DMS 273 treated with DMSO at 0.1 percent for 48 hours (cell line): ENCODE data around the gene DSCAM.
"Not testable (repeated sequence)": the region's sequence is repeated elsewhere in the genome, so short reads cannot be mapped to it uniquely, and the experiment has no call there.

Experiments
- DNase-seq: peaks from one replicate; lab custom pipeline; 2025; lab: John Stamatoyannopoulos, UW

The DSCAM gene

GRCh38 chr21:40242586-40243265 is 604.2 kb downstream of the DSCAM start:
- DNase-seq, result no peak

GRCh38 chr21:40235528-40235927 is 611.4 kb downstream of the DSCAM start:
- no peak for DNase-seq

- no peak for DNase-seq
Measured at GRCh38 chr21:40231979-40232378, 615.0 kb downstream of the DSCAM start.

GRCh38 chr21:40227096-40227495 is 619.9 kb downstream of the DSCAM start:
- no peak for DNase-seq

- no peak for DNase-seq
Measured at GRCh38 chr21:40215941-40216340, 631.0 kb downstream of the DSCAM start.

GRCh38 chr21:40210251-40210650 is 636.7 kb downstream of the DSCAM start:
- DNase-seq, result no peak

GRCh38 chr21:40208948-40209345 is 638.0 kb downstream of the DSCAM start:
- DNase-seq, result no peak

GRCh38 chr21:40208206-40208947 is 638.6 kb downstream of the DSCAM start:
- DNase-seq, result no peak

GRCh38 chr21:40200946-40201345 is 646.0 kb downstream of the DSCAM start:
- no peak for DNase-seq

- no peak for DNase-seq
Measured at GRCh38 chr21:40200126-40200525, 646.8 kb downstream of the DSCAM start.

- no peak for DNase-seq
Measured at GRCh38 chr21:40194185-40194980, 652.6 kb downstream of the DSCAM start.

GRCh38 chr21:40191616-40192015 is 655.3 kb downstream of the DSCAM start:
- DNase-seq, result no peak

- DNase-seq, result no peak
Measured at GRCh38 chr21:40191196-40191595, 655.8 kb downstream of the DSCAM start.

GRCh38 chr21:40187946-40188654 is 658.9 kb downstream of the DSCAM start:
- DNase-seq, result no peak

GRCh38 chr21:40187244-40187643 is 659.7 kb downstream of the DSCAM start:
- no peak for DNase-seq

GRCh38 chr21:40186045-40186444 is 660.9 kb downstream of the DSCAM start:
- no peak for DNase-seq

GRCh38 chr21:40185208-40185607 is 661.8 kb downstream of the DSCAM start:
- no peak for DNase-seq

- not testable (repeated sequence) for DNase-seq
Measured at GRCh38 chr21:40182491-40182890, 664.5 kb downstream of the DSCAM start.

GRCh38 chr21:40179166-40179565 is 667.8 kb downstream of the DSCAM start:
- no peak for DNase-seq

- DNase-seq, result no peak
Measured at GRCh38 chr21:40178726-40179125, 668.2 kb downstream of the DSCAM start.

GRCh38 chr21:40177979-40178378 is 669.0 kb downstream of the DSCAM start:
- no peak for DNase-seq

- DNase-seq, result no peak
Measured at GRCh38 chr21:40176724-40177123, 670.2 kb downstream of the DSCAM start.
